DND-41 (cell line): ENCODE results near the gene SPOCD1.

ENCODE experiments used
- ATAC-seq: fragments of 200-7000 bp; cut with Tn5 transposase; 3 replicates; pipeline ENCODE4 v1.9.1; 2021; ENCODE audit warnings: low read depth; ENCODE audit not compliant: insufficient read depth
- DNase-seq: peaks from one replicate; pipeline ENCODE4 v3.0.0-alpha.2; 2020
- H2AFZ ChIP-seq: 2 replicates; pipeline ENCODE4 v1.6.0; 2012; ENCODE audit warnings: low read depth, low read length
- H3K27ac ChIP-seq: 2 replicates; pipeline ENCODE4 v1.5.1; 2012; ENCODE audit warnings: low read length, inconsistent platforms
- H3K27me3 ChIP-seq: fragments of 200-600 bp; sonication (generic); 2 replicates; pipeline ENCODE4 v1.6.0; 2012; ENCODE audit warnings: low read length, mild to moderate bottlenecking, inconsistent platforms; ENCODE audit not compliant: insufficient read depth, poor library complexity
- H3K36me3 ChIP-seq: 2 replicates; pipeline ENCODE4 v1.5.1; 2012; ENCODE audit warnings: low read length, inconsistent platforms; ENCODE audit not compliant: insufficient read depth
- H3K4me1 ChIP-seq: 2 replicates; pipeline ENCODE4 v1.5.1; 2012; ENCODE audit warnings: mild to moderate bottlenecking, low read length; ENCODE audit not compliant: insufficient read depth
- H3K4me2 ChIP-seq: 2 replicates; pipeline ENCODE4 v1.6.0; 2012; ENCODE audit warnings: mild to moderate bottlenecking, moderate library complexity, low read length, inconsistent platforms; ENCODE audit not compliant: insufficient read depth
- H3K4me3 ChIP-seq, 2 experiments: fragments of 200-600 bp in 1 of 2; shearing (Covaris generic) in 1 of 2; 2 replicates each; pipeline ENCODE4 v1.5.1; 2012 to 2016; ENCODE audit warnings: inconsistent platforms in 2 of 2, low read length in 2 of 2, mild to moderate bottlenecking in 2 of 2, low read depth in 1 of 2, moderate library complexity in 1 of 2
- H3K79me2 ChIP-seq: 2 replicates; pipeline ENCODE4 v1.6.0; 2012; ENCODE audit warnings: low read length, inconsistent platforms; ENCODE audit not compliant: insufficient read depth
- H3K9ac ChIP-seq: 2 replicates; pipeline ENCODE4 v1.6.0; 2012; ENCODE audit warnings: low read depth, mild to moderate bottlenecking, inconsistent platforms, low read length, moderate library complexity
- H3K9me3 ChIP-seq: 2 replicates; pipeline ENCODE4 v1.5.1; 2012; ENCODE audit warnings: low read length, moderate library complexity, mild to moderate bottlenecking, inconsistent platforms; ENCODE audit not compliant: insufficient read depth, severe bottlenecking
- H4K20me1 ChIP-seq: 2 replicates; pipeline ENCODE4 v1.6.0; 2012; ENCODE audit warnings: low read length; ENCODE audit not compliant: insufficient read depth
- CTCF ChIP-seq: IDR thresholded peaks from 2 replicates; pipeline ENCODE4 v1.5.1; 2012; ENCODE audit warnings: borderline replicate concordance, low read length, moderate library complexity, mild to moderate bottlenecking; ENCODE audit not compliant: poor library complexity, severe bottlenecking; ENCODE audit errors: extremely low read depth
- EZH2 ChIP-seq: IDR thresholded peaks from 3 replicates; pipeline ENCODE4 v1.6.1; 2012; ENCODE audit warnings: borderline replicate concordance, low read depth, mild to moderate bottlenecking, moderate library complexity, low read length, inconsistent platforms; ENCODE audit not compliant: severe bottlenecking

The SPOCD1 gene

DNA sequence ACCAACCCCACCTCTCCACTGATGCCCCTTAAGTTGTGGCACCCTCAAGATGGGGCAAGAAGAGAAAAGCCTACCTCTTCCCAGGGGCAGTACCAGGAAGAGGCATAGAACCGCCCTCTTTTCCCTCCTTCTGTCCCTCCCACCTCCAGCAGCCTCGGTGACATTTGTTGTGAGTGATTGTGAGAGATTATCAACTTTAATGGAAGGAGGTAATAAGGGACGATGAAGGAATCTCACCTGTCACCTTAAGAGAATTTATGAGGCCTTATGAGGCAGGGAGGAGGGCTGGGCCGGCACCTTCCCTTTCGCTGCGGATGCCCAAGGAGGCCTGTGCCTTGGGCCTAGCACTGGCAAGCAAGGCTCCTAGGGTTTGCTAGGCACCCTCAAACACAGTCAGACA lies 50.3 kb downstream of the SPOCD1 start:
- H3K27me3 ChIP-seq: peaks cover 40% of the 10 kb centered on the region
- ATAC-seq (no peak), DNase-seq (no peak)
- H2AFZ ChIP-seq: no peak overlapping the region
- no peak overlapping the region for H3K4me2 ChIP-seq
- H3K9me3 ChIP-seq: no peaks in the 10 kb centered on the region
- H3K36me3 ChIP-seq: no peaks in the 10 kb centered on the region; the same call in 1 of the 2 replicates
- H3K27ac ChIP-seq: no peak overlapping the region
- H4K20me1 ChIP-seq: peaks cover 27% of the 10 kb centered on the region
- peaks cover 41% of the 10 kb centered on the region for H3K4me1 ChIP-seq
- TF ChIP-seq CTCF: no peak
- TF ChIP-seq EZH2: no peak
- H3K4me3 ChIP-seq: no peak overlapping the region
- no peak overlapping the region for H3K9ac ChIP-seq
- peaks cover 4% of the 10 kb centered on the region for H3K79me2 ChIP-seq

DNA sequence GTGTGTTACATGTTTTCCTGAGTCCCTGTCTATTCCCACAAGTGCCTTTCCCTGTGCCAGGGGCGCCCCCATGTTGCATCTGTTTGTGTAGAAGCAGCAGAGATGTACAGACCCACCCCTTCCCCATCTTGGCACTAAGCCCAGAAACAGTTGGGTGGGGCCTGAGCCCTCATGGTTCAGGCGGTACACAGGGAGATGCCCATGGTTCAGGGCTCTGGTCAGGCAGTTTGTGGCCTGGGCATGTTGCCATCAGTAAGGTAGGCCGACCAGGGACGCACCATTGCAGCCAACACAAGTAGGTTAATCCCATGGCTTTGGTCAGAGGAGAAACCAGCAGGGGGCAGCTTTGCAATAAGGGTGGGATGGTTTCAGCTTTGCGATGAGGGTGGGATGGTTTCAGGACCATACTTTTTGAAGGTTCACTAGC lies 50.8 kb downstream of the SPOCD1 start:
- Histone ChIP-seq H3K9me3 (no peaks in the 10 kb centered on the region), H3K4me3 (no peak overlapping the region), H3K79me2 (peaks cover 4% of the 10 kb centered on the region), H3K36me3 (no peaks in the 10 kb centered on the region; the same call in 1 of the 2 replicates), H3K27ac (no peak overlapping the region), H3K27me3 (peaks cover 44% of the 10 kb centered on the region), H2AFZ (no peak overlapping the region), H4K20me1 (peaks cover 30% of the 10 kb centered on the region), H3K9ac (no peak overlapping the region), H3K4me2 (peak overlapping the region; percentile 87; the same call in 1 of the 2 replicates), H3K4me1 (peaks cover 46% of the 10 kb centered on the region)
- peak; percentile 62 for DNase-seq
- ATAC-seq: peak; percentile 23; the same call in 1 of the 3 replicates
- TF ChIP-seq EZH2 (no peak), CTCF (peak; percentile 66)

- peak; percentile 57 for ATAC-seq
These were observed 51.3 kb downstream of the SPOCD1 start, which contains the start of gene ADGRB2 for GRCh38 chr1:31764312-31765040. Gene ADGRB2 (minus strand): TSS chr1:31764340. CDS start chr1:31757221, 7,119 bp downstream.

More at GRCh38 chr1:31764312-31765040, 51.3 kb downstream of the SPOCD1 start, which contains the start of gene ADGRB2:
- Histone ChIP-seq H3K9me3 (no peaks in the 10 kb centered on the region), H4K20me1 (peaks cover 36% of the 10 kb centered on the region), H3K4me1 (peaks cover 46% of the 10 kb centered on the region), H2AFZ (peak within 1 kb of the TSS; percentile 50), H3K27me3 (peaks cover 44% of the 10 kb centered on the region), H3K4me2 (peak within 1 kb of the TSS; percentile 87), H3K27ac (peak within 1 kb of the TSS; percentile 29; the same call in 1 of the 2 replicates), H3K9ac (peak within 1 kb of the TSS; percentile 70), H3K36me3 (no peaks in the 10 kb centered on the region; the same call in 1 of the 2 replicates), H3K4me3 (peak within 1 kb of the TSS; percentile 63 to 73), H3K79me2 (peaks cover 4% of the 10 kb centered on the region)
- DNase-seq: peak; percentile 70
- peak; percentile 21 for TF ChIP-seq CTCF
- peak; percentile 85 for TF ChIP-seq EZH2
